ENCODE measurements around the gene MAD1L1. TPM values are rescaled to one million over a fixed set of nuclear protein-coding genes. Genes with fewer than 3 reads are reported as not detected.

The MAD1L1 gene
- total and polyA plus RNA-seq, 10 donors: 47.3 to 118 (median 68.2) TPM

GRCh38 chr7:1975581-1975980 is 257.2 kb downstream of the MAD1L1 start:
- Histone ChIP-seq H3K27me3 (replicated peaks in 1 of 7) (no peaks in the 10 kb centered on the region), H3K27ac (no peak overlapping the region), H3K36me3 (peaks cover 0 to 77% (median 11%) of the 10 kb centered on the region in 6 donors), H3K4me3 (no peak overlapping the region), H3K4me1 (peaks cover 0 to 27% (median 12%) of the 10 kb centered on the region in 6 donors), H3K9me3 (no peaks in the 10 kb centered on the region)
- TF ChIP-seq POLR2AphosphoS5 (IDR thresholded peaks at IDR 0.05) (no peak), POLR2A (IDR thresholded peaks at IDR 0.05) (no peak), CTCF (IDR thresholded peaks at IDR 0.05 in 8 of 11, conservative IDR thresholded peaks at IDR 0.05 in 3 of 11) (no peak)
- intact Hi-C loops (cut with DNase I; ENCODE audit: low total_unique reads): no loop called here
- DNase-seq: peak; percentile 47
- WGBS, 5 donors: 90 to 99% (median 96%) methylated on average over 12 of the region's 12 CpGs

- Histone ChIP-seq H3K27me3 (replicated peaks in 1 of 7) (no peaks in the 10 kb centered on the region), H3K9me3 (no peaks in the 10 kb centered on the region), H3K36me3 (peaks cover 0 to 75% (median 11%) of the 10 kb centered on the region in 6 donors), H3K27ac (no peak overlapping the region), H3K4me1 (peaks cover 0 to 23% (median 9%) of the 10 kb centered on the region in 6 donors), H3K4me3 (no peak overlapping the region)
- TF ChIP-seq POLR2AphosphoS5 (IDR thresholded peaks at IDR 0.05): no peak
- no peak for TF ChIP-seq CTCF (IDR thresholded peaks at IDR 0.05 in 8 of 11, conservative IDR thresholded peaks at IDR 0.05 in 3 of 11)
- TF ChIP-seq POLR2A (IDR thresholded peaks at IDR 0.05): no peak
- intact Hi-C loops (cut with DNase I; ENCODE audit: low total_unique reads): no loop called here
- 93 to 98% (median 94%) methylated on average over 6 to 7 of the region's 7 CpGs for WGBS, 5 donors
- peak; percentile 67 for DNase-seq
These were observed 257.6 kb downstream of the MAD1L1 start for GRCh38 chr7:1975179-1975578.

- H3K4me3 ChIP-seq: no peak overlapping the region
- peak; percentile 71 for DNase-seq
- H3K27ac ChIP-seq: no peak overlapping the region
- 73 to 83% (median 76%) methylated on average over 13 to 19 of the region's 19 CpGs for WGBS, 5 donors
- intact Hi-C loops (cut with DNase I; ENCODE audit: low total_unique reads): no loop called here
- H3K4me1 ChIP-seq: peaks cover 0 to 22% (median 6%) of the 10 kb centered on the region in 6 donors
- no peak for TF ChIP-seq POLR2AphosphoS5 (IDR thresholded peaks at IDR 0.05)
- TF ChIP-seq CTCF (IDR thresholded peaks at IDR 0.05 in 8 of 11, conservative IDR thresholded peaks at IDR 0.05 in 3 of 11): no peak
- TF ChIP-seq POLR2A (IDR thresholded peaks at IDR 0.05): no peak
- no peaks in the 10 kb centered on the region for H3K27me3 ChIP-seq (replicated peaks in 1 of 7)
- no peaks in the 10 kb centered on the region for H3K9me3 ChIP-seq
- H3K36me3 ChIP-seq: peaks cover 0 to 68% (median 9%) of the 10 kb centered on the region in 6 donors
These were observed 258.2 kb downstream of the MAD1L1 start for GRCh38 chr7:1974290-1975101.
